GM19328 (cell line): Measurements from ENCODE around the gene CHAD.

Source experiments
- ATAC-seq: cut with Tn5 transposase; IDR thresholded peaks from one replicate; pipeline ENCODE4 v1.9.1; 2021; ENCODE audit warnings: mild to moderate bottlenecking, moderate library complexity; ENCODE audit not compliant: unreplicated experiment

The CHAD gene

DNA sequence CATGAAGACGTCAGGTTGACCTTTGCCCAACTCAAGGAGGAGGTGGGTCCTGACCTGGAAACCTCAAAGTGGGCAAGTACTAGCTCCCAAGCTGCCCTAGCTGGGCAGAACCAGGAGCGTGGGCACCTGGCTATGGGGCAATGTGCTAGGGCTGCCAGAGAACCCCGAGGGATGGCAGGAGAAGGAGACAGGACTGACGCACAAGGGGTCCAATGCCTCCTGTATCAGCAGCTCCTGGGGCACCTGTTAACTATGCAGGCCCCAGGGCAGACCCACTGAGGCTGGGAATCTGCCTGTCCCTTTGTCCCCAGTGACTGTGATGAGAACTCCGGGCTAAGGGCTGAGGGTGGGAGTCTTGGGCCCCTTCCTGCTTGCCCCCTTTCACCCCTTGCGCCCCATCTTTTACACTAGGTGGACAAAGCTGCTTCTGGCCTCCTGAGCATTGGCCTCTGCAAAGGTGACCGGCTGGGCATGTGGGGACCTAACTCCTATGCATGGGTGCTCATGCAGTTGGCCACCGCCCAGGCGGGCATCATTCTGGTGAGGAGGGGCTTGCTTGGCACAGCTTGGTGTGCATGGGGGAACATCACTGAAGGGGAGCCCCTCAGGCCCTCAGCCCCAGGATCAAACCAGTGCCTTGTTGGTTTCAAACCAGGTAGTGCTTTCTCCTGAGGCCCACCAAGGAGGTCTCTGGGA lies 7.7 kb downstream of the CHAD start:
- ATAC-seq, result no peak

GRCh38 chr17:50459756-50460155 lies 8.9 kb downstream of the CHAD start:
- no peak for ATAC-seq

GRCh38 chr17:50458701-50459676 lies 9.7 kb downstream of the CHAD start:
- ATAC-seq, result no peak

GRCh38 chr17:50458270-50458669 lies 10.4 kb downstream of the CHAD start:
- ATAC-seq, result no peak

GRCh38 chr17:50457621-50458020 lies 11.1 kb downstream of the CHAD start:
- ATAC-seq, result no peak

DNA sequence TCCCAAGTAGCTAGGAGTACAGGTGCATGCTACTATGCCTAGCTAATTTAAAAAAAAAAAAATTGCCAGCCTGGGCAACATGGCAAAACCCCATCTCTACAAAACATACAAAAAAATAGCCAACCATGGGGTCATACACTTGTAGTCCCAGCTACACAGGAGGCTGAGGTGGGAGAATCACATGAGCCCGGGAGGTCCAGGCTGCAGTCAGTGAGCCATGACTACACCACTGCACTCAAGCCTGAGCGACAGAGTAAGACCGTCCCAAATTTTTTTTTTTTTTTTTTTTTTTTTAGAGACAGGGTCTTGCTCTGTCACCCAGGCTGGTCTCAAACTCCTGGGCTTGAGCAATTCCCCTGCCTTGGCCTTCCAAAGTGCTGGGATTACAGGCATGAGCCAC lies 14.8 kb downstream of the CHAD start:
- ATAC-seq, result no peak

GRCh38 chr17:50452630-50453300 lies 15.9 kb downstream of the CHAD start:
- ATAC-seq, result no peak

- ATAC-seq, result no peak
These were observed 16.6 kb downstream of the CHAD start for GRCh38 chr17:50451943-50452629.

GRCh38 chr17:50448643-50449042 lies 20.0 kb downstream of the CHAD start:
- no peak for ATAC-seq

DNA sequence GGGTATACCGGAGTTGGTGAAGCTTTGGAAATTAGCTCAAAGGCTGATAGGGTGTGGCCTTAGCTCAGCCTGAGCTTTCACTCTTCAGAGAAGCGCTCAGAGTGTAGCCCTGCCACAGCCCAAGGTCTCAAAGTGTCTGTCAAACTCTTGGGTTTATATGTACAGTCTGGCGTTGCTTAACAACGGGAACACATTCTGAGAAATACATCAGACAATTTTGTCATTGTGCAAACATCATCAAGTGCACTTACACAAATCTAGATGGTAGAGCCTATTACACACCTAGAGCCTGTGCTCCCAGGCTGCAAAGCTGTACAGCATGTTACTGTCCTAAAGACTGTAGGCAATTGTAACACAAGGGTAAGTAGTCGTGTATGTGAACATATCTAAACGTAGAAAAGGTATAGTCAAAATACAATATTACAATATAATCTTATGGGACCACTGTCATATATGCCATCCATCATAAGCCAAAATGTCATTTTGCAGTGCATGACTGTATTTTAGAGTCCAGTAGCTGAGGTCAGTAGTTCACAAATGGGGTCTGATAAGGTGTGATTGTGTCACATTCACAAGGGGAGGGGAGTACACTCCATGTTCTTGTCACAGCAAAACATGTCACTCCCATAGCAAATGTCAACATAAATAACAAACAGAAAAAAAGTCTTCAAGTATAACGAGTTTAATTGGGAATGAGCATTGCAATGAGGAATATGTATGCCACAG lies 20.6 kb downstream of the CHAD start:
- ATAC-seq, result no peak

GRCh38 chr17:50445730-50446325 lies 22.9 kb downstream of the CHAD start:
- ATAC-seq, result no peak

- no peak for ATAC-seq
These were observed 23.6 kb downstream of the CHAD start for GRCh38 chr17:50444841-50445715.

DNA sequence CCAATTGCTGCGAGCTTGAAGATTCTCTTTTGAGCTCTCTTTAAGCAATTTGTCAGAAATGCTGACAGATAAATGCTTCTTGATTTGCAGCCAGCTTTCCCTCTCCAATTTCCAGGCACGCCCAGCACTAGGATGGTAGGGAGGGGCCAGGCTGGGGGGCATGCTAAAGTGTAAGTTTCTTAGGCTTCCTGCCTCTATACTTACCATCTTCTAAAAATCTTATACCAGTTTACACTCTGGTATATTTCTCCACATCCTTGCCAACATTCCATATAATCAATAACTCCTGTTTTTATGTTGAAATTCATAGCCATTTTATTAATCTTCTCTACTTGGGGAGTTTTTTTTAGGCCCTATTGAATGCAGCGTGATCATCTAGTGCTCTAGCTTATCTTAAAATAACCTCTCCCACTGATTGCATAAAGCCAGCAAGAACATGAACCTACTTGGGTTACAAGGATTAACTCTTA lies 25.1 kb downstream of the CHAD start:
- ATAC-seq, result no peak

DNA sequence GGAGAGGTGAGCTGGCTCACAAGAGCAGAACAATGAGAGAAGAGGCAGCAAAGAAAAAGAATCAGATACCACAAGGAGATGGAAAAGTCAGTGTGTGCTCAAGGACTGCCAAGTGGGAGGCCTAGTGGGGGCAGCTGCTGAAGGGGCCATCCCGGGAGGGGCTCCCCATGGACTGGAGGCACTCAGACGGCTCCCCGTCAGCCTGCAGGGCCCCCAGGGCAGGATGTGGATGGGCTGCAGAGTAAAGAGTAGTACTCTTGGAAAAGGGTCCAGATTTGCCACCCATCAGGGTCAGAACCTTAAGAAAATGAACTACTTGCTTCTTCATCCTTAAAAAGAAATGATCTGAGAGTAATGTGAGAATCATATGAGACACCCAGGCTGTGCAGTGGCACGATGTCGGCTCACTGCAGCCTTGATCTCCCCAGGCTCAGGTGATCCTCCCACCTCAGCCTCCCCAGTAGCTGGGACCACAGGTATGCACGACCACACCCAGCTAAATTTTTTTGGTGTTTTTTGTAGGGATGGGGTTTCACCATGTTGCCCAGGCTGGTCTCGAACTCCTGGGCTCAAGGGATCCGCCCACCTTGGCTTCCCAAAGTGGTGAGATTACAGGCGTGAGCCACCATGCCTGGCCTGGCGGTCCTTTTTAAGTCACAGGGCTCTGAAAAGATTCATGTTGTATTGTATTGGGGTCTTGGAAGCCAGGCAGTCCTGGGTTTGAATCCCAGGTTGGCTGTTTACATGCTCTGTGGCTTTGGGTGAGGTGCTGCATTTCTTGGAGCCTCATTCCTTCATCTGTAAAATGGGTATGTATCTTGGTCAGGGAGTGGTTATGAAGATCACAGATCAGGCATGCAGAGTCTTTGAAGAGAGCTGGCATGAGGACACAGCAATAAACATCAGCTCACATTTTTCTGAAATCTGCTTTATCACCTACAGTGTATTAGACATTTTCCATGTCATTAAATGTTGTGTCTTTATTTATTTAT lies 27.5 kb downstream of the CHAD start:
- no peak for ATAC-seq

DNA sequence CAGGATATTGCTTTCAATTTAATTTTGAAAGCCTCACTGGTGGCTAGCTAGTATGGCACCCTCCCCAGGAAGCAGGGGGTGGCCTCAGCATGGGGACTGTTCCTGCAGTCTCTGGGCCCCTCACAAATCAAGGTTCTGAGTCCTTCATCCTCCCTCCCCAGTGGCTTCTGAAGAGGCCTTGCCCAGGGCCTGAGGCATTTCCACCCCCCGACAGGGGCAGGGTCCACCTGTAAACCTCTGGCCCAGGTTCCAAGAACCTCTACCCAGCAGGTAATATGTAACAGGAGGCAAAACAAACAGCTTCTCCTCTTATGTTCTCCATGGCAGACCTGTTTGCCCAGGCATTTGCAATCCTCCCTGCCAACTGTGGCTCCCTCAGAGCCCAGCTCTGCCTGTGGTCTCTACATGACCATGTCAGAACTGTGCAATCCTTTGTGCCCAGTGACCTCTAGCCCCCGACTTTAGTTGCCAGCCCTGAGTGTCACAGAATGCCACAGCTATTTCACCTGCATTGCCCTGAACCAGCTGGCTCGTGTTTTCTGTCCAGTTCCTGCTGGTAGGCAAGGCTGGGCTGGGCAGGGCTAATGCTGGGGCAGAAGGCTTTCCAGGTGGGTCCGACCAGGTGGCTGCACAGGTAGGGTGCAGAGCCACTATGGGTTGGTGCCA lies 28.4 kb downstream of the CHAD start:
- ATAC-seq, result no peak

DNA sequence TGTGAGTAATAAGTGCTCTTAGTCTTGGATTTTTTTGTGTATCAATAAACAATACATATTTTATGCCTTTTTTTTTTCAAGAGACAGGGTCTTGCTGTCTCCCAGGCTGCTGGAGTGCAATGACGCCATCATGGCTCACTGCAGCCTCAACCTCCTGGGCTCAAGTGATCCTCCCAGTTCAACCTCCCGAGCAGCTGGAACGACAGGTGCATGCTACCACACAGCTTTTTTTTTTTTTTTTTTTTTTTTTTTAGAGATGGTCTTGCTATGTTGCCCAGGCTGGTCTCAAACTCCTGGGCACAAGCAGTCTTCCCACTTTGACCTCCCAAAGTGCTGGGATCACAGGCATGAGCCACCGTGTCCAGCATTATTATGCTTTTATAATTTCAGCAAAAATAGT lies 29.7 kb downstream of the CHAD start:
- no peak for ATAC-seq

GRCh38 chr17:50437409-50437808 lies 31.3 kb downstream of the CHAD start:
- no peak for ATAC-seq
